ENCODE measurements around the gene COL6A6.

DNA sequence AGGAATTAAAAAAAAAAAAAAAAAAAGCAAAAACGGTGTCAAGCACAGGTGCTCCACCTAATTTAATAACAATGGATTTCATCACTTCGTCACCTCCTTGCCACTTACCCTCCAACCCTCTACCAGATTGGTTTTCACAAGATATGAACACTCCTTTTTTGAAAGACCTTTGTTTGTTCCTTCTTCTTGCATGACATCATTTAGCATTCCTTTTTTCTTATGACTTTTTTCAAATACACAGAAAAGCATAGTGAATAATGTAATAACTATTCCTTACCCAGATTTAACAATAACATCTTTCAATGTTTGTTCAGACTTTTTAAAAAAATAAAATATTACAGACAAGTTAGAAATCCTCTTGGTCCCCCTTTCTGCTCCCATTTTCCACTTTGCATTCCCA lies 16.3 kb downstream of the COL6A6 start:
- TF ChIP-seq, protein P1, sequence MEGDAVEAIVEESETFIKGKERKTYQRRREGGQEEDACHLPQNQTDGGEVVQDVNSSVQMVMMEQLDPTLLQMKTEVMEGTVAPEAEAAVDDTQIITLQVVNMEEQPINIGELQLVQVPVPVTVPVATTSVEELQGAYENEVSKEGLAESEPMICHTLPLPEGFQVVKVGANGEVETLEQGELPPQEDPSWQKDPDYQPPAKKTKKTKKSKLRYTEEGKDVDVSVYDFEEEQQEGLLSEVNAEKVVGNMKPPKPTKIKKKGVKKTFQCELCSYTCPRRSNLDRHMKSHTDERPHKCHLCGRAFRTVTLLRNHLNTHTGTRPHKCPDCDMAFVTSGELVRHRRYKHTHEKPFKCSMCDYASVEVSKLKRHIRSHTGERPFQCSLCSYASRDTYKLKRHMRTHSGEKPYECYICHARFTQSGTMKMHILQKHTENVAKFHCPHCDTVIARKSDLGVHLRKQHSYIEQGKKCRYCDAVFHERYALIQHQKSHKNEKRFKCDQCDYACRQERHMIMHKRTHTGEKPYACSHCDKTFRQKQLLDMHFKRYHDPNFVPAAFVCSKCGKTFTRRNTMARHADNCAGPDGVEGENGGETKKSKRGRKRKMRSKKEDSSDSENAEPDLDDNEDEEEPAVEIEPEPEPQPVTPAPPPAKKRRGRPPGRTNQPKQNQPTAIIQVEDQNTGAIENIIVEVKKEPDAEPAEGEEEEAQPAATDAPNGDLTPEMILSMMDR (IDR thresholded peaks at IDR 0.05; ENCODE audit: insufficient read depth, low read length, poor library complexity, severe bottlenecking): no peak
- no peak for TF ChIP-seq EZH2phosphoT487 (conservative IDR thresholded peaks at IDR 0.05; ENCODE audit: low read length)

All from SU-DHL-6 (cell line).